Hippocampal formation (tissue), 2 donors: ENCODE results near the gene PACRG.
A peak's percentile ranks its signal among the peaks of the same experiment; 100 is the strongest.

Experiments used
- DNase-seq, 2 donors: peaks; one replicate each; lab custom pipeline; 2025; lab: John Stamatoyannopoulos, UW

PACRG gene

DNA sequence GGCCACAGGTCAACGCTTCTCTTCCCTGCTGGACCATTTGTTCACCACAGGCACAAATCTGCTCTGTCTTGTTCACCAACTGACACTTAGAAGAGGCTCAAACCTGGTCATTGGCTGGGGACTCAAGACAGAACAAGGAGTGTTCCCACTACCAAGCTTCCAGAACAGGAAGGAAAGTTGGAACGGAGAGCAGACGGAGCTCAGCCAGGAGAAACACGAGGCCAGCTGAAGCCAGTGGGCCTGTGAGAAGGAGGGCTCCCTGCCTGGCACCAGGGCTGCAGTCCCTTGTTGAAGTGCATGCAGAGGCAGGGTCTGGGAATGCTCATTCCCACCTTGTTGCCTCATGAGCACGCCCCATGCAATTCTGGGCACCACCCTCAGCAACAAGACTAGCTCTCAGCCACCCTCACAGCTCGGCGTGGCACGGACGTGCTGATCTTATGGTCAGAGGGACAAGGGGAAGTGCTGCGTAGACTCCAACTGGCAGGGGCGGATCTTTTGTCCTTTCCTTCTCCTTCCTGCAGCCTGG is 450.2 kb downstream of the PACRG start:
- DNase-seq, result no peak

DNA sequence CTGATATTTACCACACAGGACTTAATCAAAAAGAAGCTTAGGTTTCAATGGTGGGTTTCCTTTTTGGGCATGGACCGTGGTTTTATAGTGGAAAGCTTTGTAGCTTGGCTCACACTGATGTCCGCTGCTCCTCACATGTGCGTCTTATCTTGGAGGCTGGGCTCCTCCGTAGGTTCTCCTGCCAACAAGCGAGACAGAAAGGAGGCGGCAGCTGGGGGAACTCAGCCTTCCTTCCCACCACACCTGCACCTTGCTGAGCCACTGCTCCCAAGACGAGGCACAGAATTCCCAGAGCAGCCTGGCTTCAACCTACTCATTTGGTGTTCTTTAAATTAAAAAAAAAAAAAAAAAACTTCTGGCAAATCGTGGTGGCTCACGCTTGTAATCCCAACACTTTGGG is 451.3 kb downstream of the PACRG start:
- DNase-seq, result no peak

DNA sequence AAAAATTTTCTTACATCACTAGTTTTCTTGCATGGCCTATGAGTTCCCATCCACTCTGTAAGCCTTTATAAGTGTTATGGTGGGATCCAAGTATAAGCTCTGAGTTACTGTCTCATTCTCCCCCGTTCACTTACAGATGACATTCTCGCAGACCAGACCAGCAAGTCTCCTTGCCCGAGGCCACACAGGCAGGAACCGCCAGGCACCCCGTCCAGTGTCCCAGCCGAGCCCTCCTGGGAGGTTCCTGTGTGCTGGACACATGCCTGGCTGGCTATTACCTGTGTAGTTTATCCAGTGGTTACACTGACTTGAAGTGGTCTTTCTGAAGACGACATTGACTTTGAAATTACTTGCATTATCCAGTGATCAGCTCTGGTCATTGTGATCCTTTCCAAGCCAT is 451.9 kb downstream of the PACRG start:
- no peak for DNase-seq

DNA sequence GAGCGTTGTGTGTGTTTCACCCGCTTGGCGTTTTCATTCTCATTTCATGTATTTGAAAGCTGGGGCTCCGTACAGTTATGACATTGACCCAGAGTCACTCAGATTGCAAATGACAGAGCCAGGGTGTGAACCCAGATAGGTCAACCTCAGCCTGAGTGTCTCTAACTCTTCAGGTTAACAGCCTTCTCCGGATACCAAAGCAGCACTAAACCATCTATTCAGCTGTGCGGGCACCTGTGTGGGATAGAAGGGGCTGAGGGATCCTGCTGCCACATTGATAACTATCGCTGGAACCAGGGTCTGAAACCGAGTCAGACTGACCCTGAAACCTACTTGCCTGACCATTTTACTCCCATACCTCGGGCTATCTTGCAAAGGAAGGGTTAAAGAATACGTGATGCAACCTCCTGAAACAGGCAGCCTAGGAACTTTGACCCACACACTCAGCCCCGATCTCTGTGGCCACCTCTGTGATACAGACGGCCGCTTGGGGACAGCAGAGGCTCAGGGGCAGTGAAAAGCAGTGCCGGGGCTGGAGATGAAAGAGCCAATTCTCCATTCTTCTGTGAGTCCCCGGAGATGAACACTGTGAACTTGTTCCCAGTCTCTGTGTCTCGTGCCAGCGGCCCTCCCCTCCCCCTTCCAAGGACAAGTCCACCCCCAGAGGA is 453.2 kb downstream of the PACRG start:
- DNase-seq, result peak; percentile 92 to 98

DNA sequence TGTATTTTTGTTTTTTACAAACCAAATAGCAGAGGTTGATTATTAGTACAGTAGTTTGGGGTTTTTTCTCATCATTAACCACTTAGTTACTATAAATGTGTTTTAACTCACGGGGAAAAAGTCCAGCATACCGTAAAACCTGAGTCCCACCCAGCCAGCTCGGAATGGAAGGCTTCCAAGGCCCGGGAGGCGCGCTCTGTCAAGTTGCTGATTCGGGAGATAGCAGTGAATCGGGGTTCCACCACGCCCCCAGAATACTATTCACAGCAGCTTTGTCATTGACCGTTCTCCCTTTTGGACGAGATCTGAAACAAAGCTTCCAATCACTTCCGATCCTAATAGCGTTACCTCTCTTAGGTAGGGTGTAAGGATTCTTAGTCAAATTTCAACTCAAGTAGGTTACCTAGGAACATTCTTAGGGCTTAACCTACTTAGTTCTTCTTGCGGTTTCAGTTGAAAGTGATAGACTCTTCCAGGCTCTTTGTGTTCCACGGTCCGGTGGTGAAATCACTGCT is 453.9 kb downstream of the PACRG start:
- DNase-seq, result peak in 1 of 2 donors; percentile 39

DNA sequence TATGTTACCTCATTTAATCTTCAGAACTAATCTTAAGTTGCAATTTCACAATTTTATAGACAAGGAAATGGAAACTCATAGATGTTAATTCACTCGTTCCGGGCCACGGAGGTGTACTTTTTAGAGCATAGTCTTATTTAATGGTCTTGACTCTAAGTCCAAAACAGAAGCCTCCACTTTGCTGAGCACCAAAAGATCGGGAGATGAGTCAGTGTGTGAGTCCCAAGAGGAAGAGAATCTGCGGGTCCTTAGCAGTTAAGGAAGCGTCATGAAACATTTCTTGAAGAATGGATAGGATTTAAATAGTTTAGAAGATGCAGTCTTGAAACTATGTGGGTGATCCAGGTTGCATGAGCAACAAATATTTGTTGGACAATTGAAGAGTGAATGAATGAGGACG is 454.9 kb downstream of the PACRG start:
- no peak for DNase-seq

DNA sequence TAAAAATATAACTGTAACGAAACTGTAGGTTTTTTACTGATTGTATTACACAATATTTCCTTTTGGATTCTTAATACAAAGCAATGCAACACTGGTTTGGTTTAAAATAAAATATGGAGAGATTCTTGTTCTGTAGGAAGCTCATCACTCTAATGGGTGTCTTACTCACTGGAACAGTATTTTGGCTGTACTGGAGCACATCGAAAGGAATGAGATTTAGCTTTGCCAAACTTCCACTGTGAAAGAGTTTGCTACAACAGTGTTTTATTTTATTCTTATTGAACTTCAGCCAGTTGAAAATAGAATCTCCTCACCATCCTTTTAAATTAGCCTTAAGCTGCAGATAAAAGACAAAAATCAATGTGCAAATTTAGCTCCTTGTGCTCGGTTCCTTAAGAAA is 456.0 kb downstream of the PACRG start:
- DNase-seq, result peak in 1 of 2 donors; percentile 62

DNA sequence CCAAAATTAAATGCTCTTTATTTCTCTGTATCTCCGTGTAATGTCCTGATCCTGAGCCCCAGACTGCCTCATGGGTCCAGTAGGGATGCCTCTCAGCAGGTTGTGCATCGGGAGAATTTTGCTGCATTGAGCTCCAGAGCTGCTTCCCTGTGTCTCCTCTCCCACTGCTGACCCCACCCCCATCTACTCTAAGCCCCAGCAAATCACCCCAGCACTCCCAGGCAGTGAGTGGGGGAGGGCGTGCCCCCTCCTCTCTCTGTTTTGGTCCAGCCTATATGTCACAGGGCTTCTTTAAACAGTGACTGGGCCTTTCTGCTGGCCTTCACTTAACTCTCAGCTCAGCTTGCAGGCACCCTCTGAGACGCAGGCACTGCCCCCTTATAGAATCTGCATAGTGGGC is 458.0 kb downstream of the PACRG start:
- DNase-seq, result no peak

DNA sequence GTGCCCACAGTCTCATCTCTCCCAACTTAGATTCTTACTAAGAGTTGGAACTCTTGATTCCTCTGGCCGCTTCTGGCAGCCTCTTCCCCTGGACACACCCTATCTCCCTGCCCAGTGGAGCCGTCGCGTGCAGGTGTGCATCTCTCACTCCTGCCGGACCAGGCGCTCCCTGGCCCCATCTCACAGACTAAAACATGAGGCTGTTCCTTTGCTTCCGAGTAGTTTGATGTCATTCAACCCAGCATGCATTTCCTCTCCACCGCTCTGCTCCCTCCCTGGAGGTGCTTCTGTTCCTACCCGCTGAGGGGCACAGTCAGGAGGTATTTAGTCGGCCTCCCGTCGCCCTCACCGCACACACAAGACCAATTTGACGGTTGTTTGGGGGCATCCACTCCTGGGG is 458.8 kb downstream of the PACRG start:
- DNase-seq, result no peak

DNA sequence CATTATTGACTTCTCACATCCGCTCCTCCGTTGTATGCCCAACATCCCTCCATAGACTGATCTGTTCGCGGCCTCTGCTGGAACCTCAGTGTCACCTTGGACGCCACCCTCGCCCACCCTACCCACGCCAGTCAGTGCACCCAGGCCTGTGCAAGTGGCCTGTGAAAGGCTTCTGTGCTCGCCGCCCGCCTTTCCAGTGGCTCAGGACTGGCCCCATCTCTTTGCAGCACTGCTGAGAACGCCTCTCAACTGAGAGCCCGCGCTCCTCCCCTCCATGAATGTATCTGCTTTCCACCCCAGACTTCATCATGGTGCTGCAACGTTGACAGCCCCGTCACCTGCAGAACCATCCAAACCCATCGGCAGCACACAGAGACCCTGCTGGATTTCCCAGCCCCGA is 459.4 kb downstream of the PACRG start:
- no peak for DNase-seq

DNA sequence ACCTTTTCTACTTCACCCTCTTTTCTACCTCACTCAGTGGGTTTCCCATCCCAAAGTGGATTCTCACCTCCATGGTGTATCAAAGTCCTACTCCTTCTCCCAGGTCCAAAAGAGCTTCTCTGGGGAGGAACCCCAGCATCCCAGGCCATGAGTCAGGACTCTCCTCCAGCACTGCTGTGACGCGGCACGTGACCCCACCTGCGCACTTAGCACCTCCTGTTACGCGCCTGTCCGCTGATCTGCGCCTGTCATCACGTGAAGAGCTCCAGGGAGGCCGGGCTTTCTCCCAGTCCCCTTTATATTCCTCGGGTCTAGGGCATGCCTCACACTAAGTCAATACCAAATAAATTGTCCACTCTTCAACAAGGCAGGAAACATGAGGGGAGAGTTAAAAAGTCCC is 459.8 kb downstream of the PACRG start:
- DNase-seq, result no peak

DNA sequence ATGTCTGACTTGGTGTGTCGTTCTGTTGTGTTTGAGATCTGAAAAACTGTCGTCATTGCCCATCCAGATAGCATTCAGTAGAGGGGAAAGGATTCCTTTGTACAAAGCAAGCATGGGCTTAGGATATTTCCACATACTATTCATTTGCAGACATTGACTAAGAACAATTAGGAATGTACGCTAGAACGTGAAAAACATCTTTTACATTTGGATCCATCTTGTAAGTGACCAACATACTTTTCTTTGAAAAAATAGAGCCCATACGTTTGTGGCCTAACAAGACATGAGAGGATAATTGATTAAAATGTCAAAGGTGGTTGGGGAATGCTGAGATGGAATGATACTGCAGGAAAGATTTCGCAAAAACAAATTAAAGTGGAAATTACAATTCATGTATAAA is 461.0 kb downstream of the PACRG start:
- DNase-seq, result no peak

DNA sequence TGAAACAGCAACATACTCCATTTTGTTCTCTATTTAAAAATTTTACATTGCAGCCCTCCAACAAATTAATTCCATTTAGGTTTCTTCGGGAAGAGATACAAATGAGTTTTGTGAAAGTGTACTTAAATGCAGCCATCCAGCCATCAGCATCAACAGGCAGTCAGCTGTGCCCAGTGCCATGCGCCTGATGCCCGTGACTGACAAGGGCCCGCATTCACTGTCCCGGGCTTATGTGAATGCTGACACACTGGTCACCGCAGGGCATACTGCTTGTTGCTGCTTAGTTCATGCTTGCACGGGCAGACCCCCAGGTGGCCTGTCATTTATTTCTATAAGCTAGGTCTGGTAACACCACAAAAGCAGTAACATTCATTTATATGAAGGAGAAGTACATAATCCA is 461.8 kb downstream of the PACRG start:
- DNase-seq, result peak; percentile 61 to 75

DNA sequence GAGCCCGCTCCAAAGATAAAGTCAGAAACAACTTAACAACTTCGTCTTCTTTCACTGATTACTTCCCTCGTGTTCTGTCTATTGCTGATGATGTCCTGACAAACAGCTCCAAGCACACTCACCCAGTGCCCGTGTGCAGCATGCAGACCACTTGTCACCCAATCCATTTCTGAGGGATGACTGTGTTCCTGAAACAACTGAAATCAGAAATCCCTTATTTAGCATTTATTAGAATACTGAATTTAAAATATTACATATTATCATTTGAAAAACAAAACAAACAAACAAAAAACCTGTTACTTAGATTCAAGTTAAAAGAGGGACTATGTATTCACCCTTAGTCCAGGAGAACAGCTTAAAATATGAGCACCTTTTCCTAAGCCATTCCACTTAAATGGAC is 463.0 kb downstream of the PACRG start:
- DNase-seq, result no peak

DNA sequence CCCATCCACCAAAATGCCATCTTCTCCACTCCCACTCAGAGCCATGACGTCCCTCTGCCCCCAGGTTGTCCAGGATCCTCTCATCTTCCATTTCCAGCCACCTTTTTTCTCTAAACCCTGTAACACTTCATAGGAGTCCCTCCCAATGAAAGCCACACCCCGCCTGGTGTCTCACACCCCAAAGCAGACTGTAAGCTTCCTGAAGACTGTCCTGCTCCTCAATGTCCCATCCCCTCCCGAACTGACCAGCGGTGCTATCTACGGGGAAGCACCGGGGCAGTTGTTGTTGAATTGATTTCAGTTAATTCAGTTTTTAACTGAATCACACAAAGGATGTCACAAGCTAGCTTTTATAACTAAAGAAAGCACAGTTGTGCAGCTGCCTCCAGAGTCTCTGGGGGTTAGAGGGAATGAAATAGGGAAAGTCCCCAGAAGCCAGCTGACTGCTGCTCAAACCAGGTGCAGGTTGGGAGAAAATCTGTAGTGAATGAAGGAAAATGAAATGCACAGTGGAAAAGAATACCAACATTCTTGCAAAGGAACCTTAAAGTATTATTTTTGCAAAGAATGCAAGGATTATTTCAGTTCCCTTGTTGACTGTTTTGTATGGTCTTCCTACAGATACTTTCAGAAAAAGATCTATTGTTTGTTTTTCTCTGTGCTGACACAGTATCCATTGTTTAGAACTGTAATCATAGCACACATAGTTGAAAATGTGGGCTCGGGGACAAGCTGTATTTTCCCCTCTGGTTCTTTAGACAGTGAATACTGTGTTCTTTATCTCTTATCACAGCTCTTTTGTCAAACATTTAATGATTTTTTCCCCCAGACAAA is 464.1 kb downstream of the PACRG start:
- peak; percentile 64 to 90 for DNase-seq

DNA sequence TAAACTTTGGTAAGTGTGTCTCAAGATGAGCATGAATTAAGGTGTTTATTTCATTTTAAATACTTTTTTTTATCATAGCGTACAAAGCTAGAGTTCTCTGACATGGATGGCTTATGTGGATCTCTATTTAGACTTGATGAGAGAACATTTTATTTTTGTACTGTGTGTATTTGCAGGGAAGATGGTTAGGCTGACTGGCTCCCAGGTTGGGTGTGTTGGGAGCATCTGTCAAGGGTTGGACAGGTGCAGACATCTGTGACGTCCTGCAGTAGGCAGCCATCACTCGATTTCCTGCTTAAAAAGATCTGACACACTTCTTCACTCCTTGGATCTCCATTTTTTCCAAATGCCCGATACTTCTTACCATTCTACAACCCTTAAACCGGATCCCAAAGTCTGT is 464.8 kb downstream of the PACRG start:
- no peak for DNase-seq

DNA sequence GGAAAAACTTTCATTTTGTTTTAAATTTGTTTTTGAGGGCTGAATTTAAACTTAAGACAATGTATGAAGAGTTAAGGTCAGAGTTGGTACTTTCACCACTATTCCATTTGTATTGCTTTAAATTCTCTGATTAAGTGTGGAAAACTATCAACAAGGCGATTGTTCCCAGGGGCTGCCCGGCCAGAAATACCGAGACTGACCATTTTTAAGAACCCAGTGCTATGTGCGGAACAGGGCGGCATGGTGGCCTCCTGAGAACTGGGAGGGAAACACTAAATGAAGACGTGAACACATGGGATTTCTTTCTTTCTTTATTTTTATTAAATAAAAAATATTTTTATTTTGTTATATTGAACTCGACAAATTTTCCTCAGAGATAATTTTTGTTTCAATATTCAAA is 465.6 kb downstream of the PACRG start:
- no peak for DNase-seq

DNA sequence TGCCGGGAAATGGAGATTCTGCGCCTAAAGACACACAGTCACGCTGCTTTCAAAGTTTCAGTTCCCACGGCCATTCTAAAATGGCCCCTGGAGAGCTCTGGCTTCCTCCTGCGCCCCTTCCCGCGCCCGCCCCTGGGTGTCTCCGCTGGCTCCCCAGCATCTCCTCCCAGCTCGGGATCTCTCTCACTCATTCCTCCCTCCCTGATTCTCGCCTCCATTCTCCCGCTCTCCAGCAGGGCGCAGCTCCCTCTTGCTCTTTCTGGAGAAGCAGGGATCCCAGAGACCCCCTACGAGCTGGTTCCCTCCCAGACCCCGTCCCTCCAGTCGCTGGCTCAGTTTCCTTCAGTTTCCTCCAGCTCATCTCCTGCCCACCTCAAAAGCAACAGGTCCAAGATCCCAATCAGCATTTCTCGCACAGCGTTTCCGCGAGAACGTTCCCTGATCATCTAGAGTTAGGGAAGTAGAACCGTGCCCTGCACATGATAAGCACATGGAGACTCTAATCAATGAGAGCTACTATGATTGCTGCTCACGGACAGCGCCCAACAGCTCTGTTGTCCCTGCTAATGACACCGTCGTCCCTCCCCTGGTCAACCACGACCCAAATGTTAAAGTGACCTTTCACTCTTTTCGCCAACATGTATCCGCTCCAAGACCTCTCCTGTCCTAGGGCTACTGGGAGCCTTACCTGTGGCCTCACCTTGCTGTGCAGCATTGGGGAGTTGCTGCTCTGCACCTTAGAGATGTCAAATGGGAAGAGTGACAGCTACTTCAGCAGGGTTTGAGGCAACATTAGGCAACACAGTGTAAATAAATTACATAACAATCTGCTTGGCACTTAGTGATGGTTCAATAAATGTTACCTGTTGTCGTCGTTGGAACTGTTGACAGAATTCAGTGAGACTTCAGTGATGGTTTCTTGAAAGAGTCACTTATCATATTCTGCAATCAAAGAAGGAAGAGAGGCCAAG is 468.2 kb downstream of the PACRG start:
- no peak for DNase-seq

DNA sequence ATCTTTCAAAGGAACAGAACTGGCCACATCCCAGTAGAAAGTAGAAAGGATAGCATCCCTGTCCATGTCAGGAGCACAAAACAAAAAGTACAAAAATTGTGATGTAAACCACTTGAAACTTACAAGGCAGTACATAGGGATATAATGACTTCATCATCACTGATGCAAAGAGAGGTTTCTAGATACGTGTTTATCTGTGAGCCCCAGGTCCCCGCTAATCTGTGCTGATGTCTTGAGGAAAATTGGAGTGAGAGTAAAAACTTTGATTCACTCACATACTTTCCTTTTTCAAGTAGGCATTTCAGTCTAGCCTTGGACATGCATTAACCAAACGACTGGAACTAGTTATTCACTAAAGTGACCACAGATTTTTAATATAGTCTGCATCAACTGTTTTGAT is 470.1 kb downstream of the PACRG start:
- no peak for DNase-seq

DNA sequence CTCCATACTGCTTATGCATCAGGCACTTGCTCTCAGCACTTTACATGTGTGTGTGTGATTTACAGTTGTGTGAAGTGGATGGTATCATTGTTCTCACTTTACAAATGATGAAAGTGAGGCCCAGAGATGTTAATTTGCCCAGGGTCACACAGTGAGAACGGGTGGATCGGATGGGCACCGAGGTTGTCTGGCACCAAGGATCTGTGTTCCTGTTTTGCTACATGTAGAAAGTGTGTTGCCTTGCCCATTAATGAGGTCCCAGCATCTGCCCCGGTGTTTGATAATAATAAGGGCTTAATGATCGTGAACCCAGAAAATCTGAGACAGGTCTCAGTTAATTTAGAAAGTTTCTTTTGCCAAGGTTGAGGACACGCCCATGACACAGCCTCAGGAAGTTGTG is 470.6 kb downstream of the PACRG start:
- DNase-seq, result no peak

DNA sequence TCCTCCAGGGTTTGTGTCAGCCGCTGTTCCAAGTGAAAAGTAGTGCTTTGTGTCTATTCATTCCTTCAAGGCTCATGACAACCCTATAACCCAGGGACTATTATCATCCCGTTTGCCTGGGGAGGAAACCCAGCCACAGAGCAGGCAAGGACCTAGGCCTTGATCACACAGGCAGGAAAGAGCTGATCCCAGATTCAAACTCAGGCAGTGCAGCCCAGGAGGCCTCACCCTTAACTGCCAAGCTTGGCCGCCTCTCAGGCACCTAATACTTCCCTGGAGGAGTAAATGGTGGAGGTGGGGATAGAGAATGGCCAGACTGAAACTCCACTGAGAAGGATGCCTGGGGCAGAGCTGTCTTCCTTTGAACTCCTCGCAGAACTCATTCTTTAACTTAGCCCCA is 471.6 kb downstream of the PACRG start:
- DNase-seq, result no peak

DNA sequence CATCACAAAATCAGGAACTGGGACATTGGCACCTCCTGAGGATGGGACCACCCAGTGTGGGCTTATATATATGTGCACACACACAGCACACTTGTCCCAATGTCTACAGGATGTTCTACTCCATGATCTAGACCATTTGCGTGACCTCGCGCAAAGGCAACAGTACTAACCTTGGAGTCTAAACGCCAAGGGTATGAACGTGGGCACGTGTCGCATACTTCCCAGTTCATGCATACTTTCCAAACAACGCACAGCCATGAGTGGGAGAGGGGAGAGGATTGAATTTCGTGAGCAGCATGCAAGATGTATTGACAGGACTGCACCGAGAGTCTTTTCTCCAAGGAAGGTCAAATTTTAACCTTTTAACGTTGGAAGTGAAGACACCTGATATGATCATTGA is 472.5 kb downstream of the PACRG start:
- DNase-seq, result no peak
